Esophagus squamous epithelium (tissue), 4 donors: Measurements from ENCODE around the gene TLNRD1.

Source experiments
- CTCF ChIP-seq, 6 experiments: fragments of 450-650 bp in 4 of 6; fragments of 200-600 bp in 2 of 6; sonication (generic) in 2 of 6; IDR thresholded peaks; one replicate each; pipeline ENCODE4 v1.5.1; 2016 to 2019; ENCODE audit warnings: antibody characterized with exemption in 6 of 6, mild to moderate bottlenecking in 4 of 6, moderate library complexity in 4 of 6
- POLR2A ChIP-seq, 4 donors: fragments of 450-650 bp; IDR thresholded peaks; one replicate each; pipeline ENCODE4 v1.6.1; 2017; ENCODE audit warnings: antibody characterized with exemption in 4 of 4, mild to moderate bottlenecking in 4 of 4, moderate library complexity in 3 of 4

GRCh38 chr15:80953953-80954778 lies 46.6 kb upstream of the TLNRD1 start:
- no peak for TF ChIP-seq CTCF (IDR thresholded peaks at IDR 0.05)
- TF ChIP-seq POLR2A (IDR thresholded peaks at IDR 0.05), result no peak
